Activated CD8-positive, alpha-beta memory T cell treated with anti-CD3 and anti-CD28 coated beads, Interleukin-2, amount 50 U/mL, for 4 hours (primary cell): ENCODE measurements around the gene MYLK3.
"Not testable (repeated sequence)": the region's sequence is repeated elsewhere in the genome, so short reads cannot be mapped to it uniquely, and the experiment has no call there.

Experiments
- DNase-seq: peaks from one replicate; pipeline ENCODE4 v3.0.0-alpha.2; 2020

The MYLK3 gene

GRCh38 chr16:46688654-46689364, 59.3 kb downstream of the MYLK3 start, which contains the start of gene VPS35:
Gene VPS35 (minus strand): TSS chr16:46689178. CDS start chr16:46689133, 45 bp downstream.
- DNase-seq: peak; percentile 100

GRCh38 chr16:46688101-46688653, 60.0 kb downstream of the MYLK3 start:
- no peak for DNase-seq

GRCh38 chr16:46687486-46687885, 60.7 kb downstream of the MYLK3 start:
- DNase-seq: no peak

- DNase-seq: no peak
Measured at GRCh38 chr16:46686815-46687473, 61.2 kb downstream of the MYLK3 start.

- DNase-seq: not testable (repeated sequence)
Measured at GRCh38 chr16:46681867-46682266, 66.3 kb downstream of the MYLK3 start.

GRCh38 chr16:46677943-46678342, 70.2 kb downstream of the MYLK3 start:
- not testable (repeated sequence) for DNase-seq

- peak; percentile 26 for DNase-seq
Measured at GRCh38 chr16:46673320-46674013, 74.7 kb downstream of the MYLK3 start.

GRCh38 chr16:46662123-46662522, 86.0 kb downstream of the MYLK3 start:
- DNase-seq: no peak

GRCh38 chr16:46658925-46659324, 89.2 kb downstream of the MYLK3 start:
- DNase-seq: no peak
